Pancreas (tissue), 10 donors: ENCODE data around the gene PODN. TPM values are rescaled to one million over a fixed set of nuclear protein-coding genes. Genes with fewer than 3 reads are reported as not detected.
A peak's percentile ranks its signal among the peaks of the same experiment; 100 is the strongest.

Source experiments
- ATAC-seq, 4 donors: fragments of 200-7000 bp; cut with Tn5 transposase; one replicate each; pipeline versions ENCODE4 v1.8.0 to v1.9.1; 2020; ENCODE audit warnings: mild to moderate bottlenecking in 4 of 4, moderate library complexity in 4 of 4
- DNase-seq, 6 donors: peaks; one replicate each; pipeline ENCODE4 v3.0.0-alpha.2; 2020
- FAIRE-seq: peaks from 2 replicates; lab custom pipeline; 2012; peaks lifted over from hg19 to GRCh38; lab: Jason Lieb, UNC
- H3K27ac ChIP-seq, 4 donors: fragments of 200-600 bp; sonication (generic); 1 replicate in 3 of 4; 2 replicates in 1 of 4; pipeline versions ENCODE4 v1.5.0 to v1.8.0; 2020
- H3K27me3 ChIP-seq, 4 donors: fragments of 200-600 bp; one replicate each; pipeline ENCODE4 v1.8.0; 2021
- H3K36me3 ChIP-seq, 3 donors: fragments of 200-600 bp; sonication (generic) in 1 of 3; one replicate each; pipeline versions ENCODE4 v1.5.0 to v1.8.0; 2020 to 2021
- H3K4me1 ChIP-seq, 3 donors: fragments of 200-600 bp; one replicate each; pipeline ENCODE4 v1.8.0; 2021
- H3K4me3 ChIP-seq, 4 donors: fragments of 200-600 bp; sonication (generic) in 2 of 4; one replicate each; pipeline versions ENCODE4 v1.5.0 to v1.8.0; 2020 to 2021
- H3K9me3 ChIP-seq, 4 donors: fragments of 200-600 bp; one replicate each; pipeline ENCODE4 v1.8.0; 2021
- WGBS, 2 donors: extraction: QIAGEN DNeasy Blood & Tissue Kit; methylation state at CpG; one replicate each; pipeline ENCODE4 v1.1.7; 2013; 5-methylcytosine and 5-hydroxymethylcytosine counted together
- intact Hi-C, 3 donors: fragments of 100-400 bp; cut with DNase I; formaldehyde crosslinking; loops; one replicate each; pipeline versions ENCODE4 v1.11.1 to v1.14.2; 2022
- polyA plus RNA-seq, 2 donors: library from polyadenylated mRNA; stranded (reverse); fragments of 200-250 nt; gene quantifications; one replicate each; pipeline ENCODE4 v1.2.3, GENCODE V29; 2013
- total RNA-seq, 6 donors: library from RNA; stranded (reverse); fragmentation: NEBNext Ultra II Directional in 4 of 6; extraction: Animal tissue kit (Norgen Biotek cat#: 25700) in 4 of 6; gene quantifications; one replicate each; pipeline versions ENCODE4 v1.2.1 to v1.2.4, GENCODE V29; 2021 to 2023
- TF ChIP-seq, protein P1 (sequence below), 4 donors: fragments of 200-600 bp; sonication (generic) in 3 of 4; IDR thresholded peaks; one replicate each; pipeline versions ENCODE4 v1.5.0 to v1.8.0; 2021; ENCODE audit warnings: antibody characterized with exemption in 4 of 4
- donor health status: healthy with polysubstance abuse.
- donor health status: DM: no; HTN: no; CAD: no; lungs with moderate emphysema.
- donor health status: DM: no; HTN: no; CAD: no.
- donor health status: control.
- donor health status: control.
- donor health status: Bipolar disorder and iron deficiency.
- donor health status: DM: yes; HTN: yes; CAD: no.
- donor health status: DM: no; HTN: no; CAD: no.
- donor health status: DM: no; HTN: no; CAD: no.
- donor health status: DM: yes; HTN: yes; CAD: no.

Gene PODN
- total and polyA plus RNA-seq, 8 donors = 1.8 to 14.9 (median 10.2) TPM

- Histone ChIP-seq H3K9me3 (no peaks in the 10 kb centered on the region), H3K4me1 (peaks cover 7 to 9% (median 8%) of the 10 kb centered on the region in 3 donors), H3K27ac (no peak overlapping the region), H3K36me3 (peaks cover 0 to 12% (median 5%) of the 10 kb centered on the region in 3 donors), H3K4me3 (no peak overlapping the region), H3K27me3 (no peaks in the 10 kb centered on the region)
- DNase-seq = no peak
- FAIRE-seq = no peak
- WGBS, 2 donors = 87 to 90% methylated on average over 3 of the region's 3 CpGs
- intact Hi-C loops = no loop called here
- ATAC-seq = peak in 3 of 4 donors; percentile 20 to 70 (median 56)
- TF ChIP-seq, protein P1, sequence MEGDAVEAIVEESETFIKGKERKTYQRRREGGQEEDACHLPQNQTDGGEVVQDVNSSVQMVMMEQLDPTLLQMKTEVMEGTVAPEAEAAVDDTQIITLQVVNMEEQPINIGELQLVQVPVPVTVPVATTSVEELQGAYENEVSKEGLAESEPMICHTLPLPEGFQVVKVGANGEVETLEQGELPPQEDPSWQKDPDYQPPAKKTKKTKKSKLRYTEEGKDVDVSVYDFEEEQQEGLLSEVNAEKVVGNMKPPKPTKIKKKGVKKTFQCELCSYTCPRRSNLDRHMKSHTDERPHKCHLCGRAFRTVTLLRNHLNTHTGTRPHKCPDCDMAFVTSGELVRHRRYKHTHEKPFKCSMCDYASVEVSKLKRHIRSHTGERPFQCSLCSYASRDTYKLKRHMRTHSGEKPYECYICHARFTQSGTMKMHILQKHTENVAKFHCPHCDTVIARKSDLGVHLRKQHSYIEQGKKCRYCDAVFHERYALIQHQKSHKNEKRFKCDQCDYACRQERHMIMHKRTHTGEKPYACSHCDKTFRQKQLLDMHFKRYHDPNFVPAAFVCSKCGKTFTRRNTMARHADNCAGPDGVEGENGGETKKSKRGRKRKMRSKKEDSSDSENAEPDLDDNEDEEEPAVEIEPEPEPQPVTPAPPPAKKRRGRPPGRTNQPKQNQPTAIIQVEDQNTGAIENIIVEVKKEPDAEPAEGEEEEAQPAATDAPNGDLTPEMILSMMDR (IDR thresholded peaks at IDR 0.05) = no peak
Measured at GRCh38 chr1:53048960-53049573, 12.9 kb upstream of the PODN start.

DNA sequence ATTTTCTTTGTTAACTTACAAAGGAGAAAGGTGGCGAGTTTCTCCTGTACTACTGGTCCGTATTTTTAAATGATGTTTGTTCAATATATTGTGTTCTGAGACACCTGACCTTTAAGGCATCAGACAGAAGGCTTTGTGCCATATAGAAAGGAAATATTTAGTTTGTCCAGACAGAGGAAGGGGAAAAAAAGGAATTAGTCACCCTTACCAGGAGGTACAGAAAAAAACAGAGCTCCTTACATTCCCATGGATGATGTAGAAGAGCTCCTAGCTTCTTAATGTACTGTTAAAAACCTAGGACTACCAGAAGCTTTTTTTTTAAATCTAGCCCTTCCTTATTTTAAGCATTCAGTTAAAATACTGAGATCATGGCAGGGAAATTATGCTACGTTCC is 12.4 kb upstream of the PODN start:
- H3K4me1 ChIP-seq = peaks cover 7 to 9% (median 8%) of the 10 kb centered on the region in 3 donors
- DNase-seq = no peak
- FAIRE-seq = no peak
- 86 to 89% methylated on average over 3 of the region's 3 CpGs for WGBS, 2 donors
- TF ChIP-seq, protein P1 (IDR thresholded peaks at IDR 0.05) = no peak
- no peak for ATAC-seq
- H3K27ac ChIP-seq = no peak overlapping the region
- intact Hi-C loops = no loop called here
- no peaks in the 10 kb centered on the region for H3K27me3 ChIP-seq
- no peak overlapping the region for H3K4me3 ChIP-seq
- H3K9me3 ChIP-seq = no peaks in the 10 kb centered on the region
- peaks cover 0 to 12% (median 5%) of the 10 kb centered on the region in 3 donors for H3K36me3 ChIP-seq

DNA sequence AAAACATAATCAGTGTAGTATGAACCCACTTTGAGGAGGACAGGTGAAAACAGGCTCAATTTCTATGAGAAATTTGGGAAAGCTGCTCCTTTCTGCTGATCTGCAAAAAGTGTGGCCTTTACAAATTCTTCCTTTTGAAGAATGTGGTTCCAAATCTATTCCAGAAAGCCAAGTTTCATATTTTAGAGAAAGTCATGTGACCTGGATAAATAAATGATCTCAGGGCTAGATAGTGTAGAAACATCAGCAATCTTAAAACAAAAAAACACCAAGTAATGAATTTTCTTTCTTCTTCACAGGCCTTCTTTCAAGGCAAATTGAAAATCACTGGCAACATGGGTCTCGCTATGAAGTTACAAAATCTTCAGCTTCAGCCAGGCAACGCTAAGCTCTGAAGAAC is 11.7 kb upstream of the PODN start:
- no peak for ATAC-seq
- TF ChIP-seq, protein P1 (IDR thresholded peaks at IDR 0.05) = no peak

DNA sequence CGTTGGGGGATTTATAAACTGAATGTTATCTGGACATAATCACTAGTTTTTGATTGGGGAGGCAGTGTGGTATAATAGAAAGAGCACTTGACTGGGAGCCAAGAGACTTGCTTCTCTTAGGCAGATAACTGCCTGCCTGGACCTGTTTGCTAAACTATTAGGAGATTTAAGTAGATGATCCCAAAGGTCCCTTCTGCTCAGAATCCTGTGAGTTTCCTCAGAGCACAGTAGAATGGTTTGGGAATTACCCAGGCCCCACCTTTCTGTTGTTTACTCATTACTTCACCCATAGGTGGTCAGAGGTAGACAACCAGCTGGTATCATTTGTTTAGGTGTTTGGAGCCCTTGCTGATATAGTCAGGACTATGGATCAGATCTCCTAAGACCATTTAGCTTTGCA is 10.3 kb upstream of the PODN start:
- WGBS, 2 donors = 37 to 46% methylated on average over 1 of the region's 1 CpG

More for the DNA sequence above, 11.7 kb upstream of the PODN start:
- H3K36me3 ChIP-seq = peaks cover 0 to 12% (median 5%) of the 10 kb centered on the region in 3 donors
- H3K27ac ChIP-seq = no peak overlapping the region
- no peaks in the 10 kb centered on the region for H3K27me3 ChIP-seq
- H3K4me3 ChIP-seq = no peak overlapping the region
- peaks cover 7 to 9% (median 8%) of the 10 kb centered on the region in 3 donors for H3K4me1 ChIP-seq
- FAIRE-seq (no peak), DNase-seq (no peak)
- no peaks in the 10 kb centered on the region for H3K9me3 ChIP-seq
- intact Hi-C loops = no loop called here
- WGBS, 2 donors = 93 to 94% methylated on average over 2 of the region's 2 CpGs

More for the DNA sequence above, 10.3 kb upstream of the PODN start:
- no peak for DNase-seq
- Histone ChIP-seq H3K4me3 (no peak overlapping the region), H3K27me3 (no peaks in the 10 kb centered on the region), H3K36me3 (peaks cover 0 to 12% (median 5%) of the 10 kb centered on the region in 3 donors), H3K9me3 (no peaks in the 10 kb centered on the region), H3K27ac (no peak overlapping the region), H3K4me1 (peaks cover 4 to 7% (median 5%) of the 10 kb centered on the region in 3 donors)
- TF ChIP-seq, protein P1 (IDR thresholded peaks at IDR 0.05) = no peak
- intact Hi-C loops = no loop called here
- FAIRE-seq = no peak
- ATAC-seq = no peak
